HG03025 (cell line): ENCODE results near the gene COL4A1.

Experiments used
- ATAC-seq: cut with Tn5 transposase; IDR thresholded peaks from one replicate; pipeline ENCODE4 v1.9.1; 2021; ENCODE audit warnings: mild to moderate bottlenecking, moderate library complexity; ENCODE audit not compliant: unreplicated experiment, low FRiP score

COL4A1 gene

GRCh38 chr13:110280231-110280813, 26.6 kb downstream of the COL4A1 start:
- no peak for ATAC-seq

GRCh38 chr13:110279684-110280083, 27.3 kb downstream of the COL4A1 start:
- ATAC-seq: no peak

GRCh38 chr13:110278859-110279258, 28.1 kb downstream of the COL4A1 start:
- no peak for ATAC-seq

DNA sequence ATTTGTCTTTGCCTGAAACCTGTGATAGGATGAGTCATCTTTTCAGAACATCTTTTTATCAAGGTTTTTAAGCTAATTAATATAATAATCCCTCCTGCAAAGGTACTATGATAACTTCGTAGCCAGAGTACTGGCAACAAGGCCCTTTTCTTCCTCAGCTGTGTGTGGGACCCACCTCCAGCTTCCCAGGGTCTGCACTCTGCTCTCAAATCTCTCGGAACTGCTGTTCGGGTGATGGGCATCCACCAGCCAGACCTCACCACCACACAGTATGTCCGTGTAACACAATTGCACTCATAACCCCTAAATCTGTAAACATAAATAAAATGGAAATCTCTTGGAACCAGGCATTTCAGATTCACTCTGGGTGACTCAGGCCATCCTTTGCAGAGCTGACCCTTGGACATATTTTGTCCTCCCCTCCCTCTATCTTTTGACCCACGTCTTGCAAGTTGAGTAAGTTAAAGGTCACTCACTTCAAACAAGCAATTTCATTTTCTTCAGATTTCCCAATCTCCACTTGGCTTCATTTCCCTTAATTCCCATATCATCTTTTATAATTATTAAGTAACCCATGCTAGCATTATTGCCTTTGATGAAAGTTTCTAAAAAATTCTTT, 29.5 kb downstream of the COL4A1 start:
- ATAC-seq: no peak

DNA sequence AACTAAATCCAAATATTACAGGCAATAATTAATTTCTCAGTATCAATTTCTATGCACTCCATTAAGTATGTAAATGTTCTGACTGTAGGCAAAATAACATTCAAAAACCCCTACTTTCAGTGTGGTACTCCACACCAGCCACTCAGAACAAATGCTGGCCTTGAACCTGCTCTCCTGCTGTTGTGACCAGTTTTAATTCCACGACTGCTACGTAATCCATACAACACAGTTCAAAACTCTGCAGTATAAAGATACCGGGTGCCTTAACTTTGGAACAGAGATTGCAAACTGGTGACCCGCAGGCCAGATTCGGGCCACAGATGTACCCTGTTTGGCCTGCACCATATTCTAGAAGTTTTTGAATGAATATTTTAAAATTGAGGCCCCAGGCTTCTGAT, 30.4 kb downstream of the COL4A1 start:
- ATAC-seq: no peak

DNA sequence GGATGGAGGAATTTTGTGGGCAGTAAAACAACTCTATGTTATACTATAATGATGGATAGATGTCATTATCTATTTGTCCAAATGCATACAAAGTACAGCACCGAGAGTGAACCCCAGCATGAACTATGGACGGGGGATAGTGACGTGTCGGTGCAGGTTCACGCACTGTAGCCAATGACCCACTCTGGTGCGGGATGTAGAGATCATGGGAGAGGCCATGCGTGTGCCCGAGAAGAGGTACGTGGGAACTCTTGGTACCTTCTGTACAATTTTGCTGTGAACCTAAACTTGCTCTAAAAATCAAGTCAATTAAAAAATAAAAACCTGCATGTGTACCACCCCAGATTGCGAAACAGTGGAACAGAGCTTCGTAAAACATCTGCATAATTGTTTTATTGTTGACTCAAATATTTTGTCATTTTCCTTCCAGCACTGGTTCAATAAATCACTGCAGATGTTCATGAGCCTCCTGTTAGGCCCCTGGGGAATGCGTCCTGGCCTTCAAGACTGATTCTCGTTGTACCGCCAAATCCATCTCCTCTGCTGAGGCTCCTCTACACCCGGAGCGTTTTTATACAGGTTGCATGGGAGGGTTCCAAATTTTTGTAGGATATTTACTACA, 30.9 kb downstream of the COL4A1 start:
- ATAC-seq: no peak

DNA sequence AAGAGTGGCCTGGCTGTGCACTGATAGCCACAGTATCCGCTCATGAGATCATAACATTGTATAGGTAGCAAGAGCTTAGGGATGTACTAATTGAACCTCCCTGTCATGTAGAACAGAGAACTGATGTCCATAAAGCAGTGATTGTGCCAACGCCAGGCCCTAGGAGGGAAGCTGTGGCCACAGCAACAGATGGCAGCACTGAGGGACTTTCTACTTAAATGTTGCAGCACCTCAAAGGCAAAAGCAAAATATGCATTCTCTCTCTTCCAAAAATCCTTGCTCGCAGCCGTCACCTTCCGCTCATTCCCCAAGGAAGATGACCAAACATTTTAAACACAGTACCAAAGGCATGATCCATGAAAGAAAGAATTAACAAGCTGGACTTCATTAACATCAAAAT, 32.3 kb downstream of the COL4A1 start:
- no peak for ATAC-seq

DNA sequence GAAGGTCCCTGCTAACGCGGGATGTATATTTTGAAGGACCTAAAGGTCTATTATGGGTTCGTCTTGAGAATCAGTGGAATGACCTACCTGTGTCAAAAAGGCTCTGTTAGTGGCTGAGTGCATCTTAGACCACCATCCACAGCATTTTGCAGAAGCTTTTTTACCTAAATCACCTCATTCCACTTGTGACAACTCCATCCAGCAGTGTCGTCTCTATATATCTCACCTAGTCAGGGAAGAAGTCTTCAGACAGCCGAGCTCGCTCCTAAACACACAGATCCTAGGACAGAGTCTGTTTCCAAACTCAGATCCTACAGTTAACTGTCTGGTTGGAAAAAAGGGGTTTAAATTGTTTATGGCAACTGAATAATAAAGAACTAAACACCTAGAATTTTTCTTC, 33.7 kb downstream of the COL4A1 start:
- no peak for ATAC-seq

DNA sequence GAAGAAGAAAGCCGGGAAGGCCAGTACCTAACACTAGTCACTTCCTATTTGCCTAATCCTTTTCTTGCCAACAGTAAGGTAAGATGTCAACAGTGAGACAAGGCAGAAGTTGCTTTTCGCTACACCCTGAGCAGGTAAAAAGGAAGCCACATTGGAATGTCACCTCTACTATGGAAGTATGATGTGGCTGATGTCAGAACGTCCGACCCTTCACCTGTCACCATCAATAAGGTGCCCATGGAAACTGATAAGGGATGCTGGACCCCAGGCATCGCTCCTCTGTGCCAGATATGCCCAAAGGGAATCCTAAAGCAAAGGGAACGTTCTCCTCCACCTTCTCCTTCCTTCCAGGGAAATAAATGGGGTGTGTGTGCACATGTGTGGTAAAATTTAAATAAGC, 34.3 kb downstream of the COL4A1 start:
- ATAC-seq: no peak

GRCh38 chr13:110272227-110272626, 34.7 kb downstream of the COL4A1 start:
- no peak for ATAC-seq

- ATAC-seq: no peak
These were observed 35.6 kb downstream of the COL4A1 start for GRCh38 chr13:110271313-110271712.

DNA sequence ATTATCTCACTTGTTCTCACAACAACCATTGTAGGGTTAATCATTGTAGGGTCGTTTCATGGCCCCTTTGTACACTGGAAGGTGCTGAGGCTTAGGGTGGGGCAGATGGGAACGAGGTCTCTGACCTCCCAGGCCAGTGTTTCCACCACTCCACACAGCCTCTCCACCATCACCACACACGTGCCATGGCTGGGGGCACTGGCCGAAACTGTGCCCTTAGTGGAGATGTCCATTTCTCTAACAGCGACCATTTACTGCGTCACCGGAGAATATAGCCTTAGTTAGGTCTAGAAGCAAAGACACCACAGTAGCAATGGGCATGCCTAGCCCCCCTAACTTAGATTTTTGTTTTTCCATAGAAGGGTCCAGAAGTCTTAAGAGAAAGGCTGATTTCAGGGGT, 36.5 kb downstream of the COL4A1 start:
- no peak for ATAC-seq

DNA sequence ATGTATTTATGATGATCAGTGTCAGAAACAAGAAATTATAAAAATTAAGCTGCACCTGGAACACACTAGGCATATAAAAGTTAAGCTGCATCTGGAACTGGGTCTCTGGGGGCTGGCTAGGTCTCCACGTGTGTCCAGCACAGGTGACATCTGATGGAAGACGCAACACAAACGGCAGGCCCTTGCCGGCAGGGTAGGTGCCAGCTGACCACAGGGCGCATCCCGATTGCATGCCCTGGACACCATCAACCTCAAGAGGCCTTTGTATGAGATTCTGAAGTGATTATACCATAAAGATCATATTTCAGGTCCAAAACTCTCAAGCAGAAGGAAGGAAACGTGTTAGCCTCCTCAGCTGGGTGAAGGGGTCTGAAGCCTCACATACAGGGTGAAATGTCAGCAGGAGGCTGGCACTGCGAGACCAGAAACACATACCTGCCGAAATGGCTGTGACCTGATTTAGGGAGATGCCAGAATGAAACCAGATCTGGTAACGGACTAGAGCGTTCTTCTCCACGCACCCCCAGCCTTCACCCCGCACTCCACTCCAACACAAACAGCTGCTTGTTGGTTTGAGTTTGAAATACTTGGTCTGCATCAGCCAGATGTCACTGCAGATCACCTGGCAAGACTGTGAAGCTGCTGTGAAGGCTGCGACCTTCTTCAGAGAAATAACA, 37.3 kb downstream of the COL4A1 start:
- ATAC-seq: no peak

DNA sequence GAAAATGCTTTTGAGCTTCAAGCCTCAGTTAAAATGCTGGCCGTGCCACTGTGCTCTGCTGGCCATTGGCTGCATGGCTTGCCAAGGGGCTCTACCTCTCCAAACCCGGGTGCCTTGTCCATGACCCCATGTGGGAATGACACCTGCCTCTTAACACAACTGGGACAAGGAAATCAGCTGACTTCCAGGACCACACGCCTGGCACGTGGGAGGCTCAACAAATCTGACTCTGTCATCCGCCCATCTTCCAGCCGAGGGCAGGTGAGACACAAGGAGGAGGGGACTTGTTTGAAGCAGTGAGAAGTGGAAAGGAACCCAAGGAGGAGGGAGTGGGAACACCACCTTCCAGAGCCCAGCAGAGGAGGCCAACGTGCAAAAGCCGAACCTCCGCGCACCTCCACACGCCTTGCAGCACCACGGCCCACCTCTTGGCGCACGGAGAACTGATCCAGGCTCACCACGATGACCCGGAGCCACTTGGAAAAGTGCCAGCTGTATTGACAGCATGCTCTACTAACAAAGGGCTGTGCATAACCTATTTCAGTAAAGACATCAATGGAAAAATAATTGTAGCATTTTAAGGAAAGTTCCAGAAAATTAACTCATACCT, 38.3 kb downstream of the COL4A1 start:
- no peak for ATAC-seq

DNA sequence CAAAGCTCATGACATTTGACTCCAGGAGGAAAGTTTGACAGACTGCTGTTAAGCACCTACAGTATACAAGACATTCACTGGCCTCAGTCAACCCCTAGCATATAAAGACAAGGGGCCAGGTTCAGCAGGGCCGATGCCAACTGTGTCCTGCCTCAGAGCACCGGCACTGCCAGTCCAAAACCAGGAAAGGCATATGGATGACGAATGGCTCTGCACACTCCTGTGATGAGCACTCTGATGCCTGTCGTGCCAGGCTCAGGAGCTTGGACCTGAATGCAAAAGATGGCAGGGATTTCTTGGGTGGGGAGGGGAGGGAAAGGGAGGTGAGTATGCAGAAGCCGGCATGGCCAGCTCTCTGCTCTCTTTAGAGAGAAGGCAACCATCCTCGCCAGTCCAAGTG, 38.9 kb downstream of the COL4A1 start:
- no peak for ATAC-seq

DNA sequence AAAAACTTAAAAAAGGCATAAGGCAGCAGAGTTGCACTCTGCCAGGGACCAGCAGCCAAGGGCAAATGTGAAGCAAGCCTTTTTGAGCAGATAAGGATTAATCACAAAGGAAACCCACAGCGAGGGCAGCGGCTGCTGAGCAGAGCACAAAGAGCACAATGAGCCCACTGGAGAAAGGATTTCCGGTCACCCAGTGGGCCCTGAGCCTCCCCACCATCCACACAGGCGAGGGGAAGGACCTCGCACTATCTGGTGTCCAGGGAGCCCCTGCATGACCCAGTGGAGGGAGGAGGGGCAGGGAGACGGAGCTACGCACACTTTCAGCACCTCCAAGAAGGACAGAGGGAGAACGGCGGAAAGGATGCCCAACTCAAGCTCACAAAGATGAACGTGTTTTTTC, 40.0 kb downstream of the COL4A1 start:
- ATAC-seq: no peak

DNA sequence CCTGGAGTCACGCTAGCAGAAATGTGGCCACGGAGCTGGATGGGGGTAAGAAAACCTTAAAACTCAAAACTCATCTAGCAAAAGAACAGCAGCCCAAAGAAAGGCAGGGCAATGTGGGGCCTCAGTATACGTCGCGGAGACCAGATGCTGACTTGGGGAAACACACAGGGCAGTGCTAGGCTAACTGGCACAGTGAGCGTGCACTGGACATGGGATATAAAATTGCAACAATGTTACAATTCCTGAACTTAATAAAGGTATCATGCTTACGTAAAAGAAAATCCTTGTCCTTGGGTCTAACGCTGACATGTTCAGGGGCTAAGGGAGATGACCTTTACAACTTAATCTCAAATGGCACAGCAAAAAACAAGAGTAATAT, 40.5 kb downstream of the COL4A1 start:
- ATAC-seq: no peak

DNA sequence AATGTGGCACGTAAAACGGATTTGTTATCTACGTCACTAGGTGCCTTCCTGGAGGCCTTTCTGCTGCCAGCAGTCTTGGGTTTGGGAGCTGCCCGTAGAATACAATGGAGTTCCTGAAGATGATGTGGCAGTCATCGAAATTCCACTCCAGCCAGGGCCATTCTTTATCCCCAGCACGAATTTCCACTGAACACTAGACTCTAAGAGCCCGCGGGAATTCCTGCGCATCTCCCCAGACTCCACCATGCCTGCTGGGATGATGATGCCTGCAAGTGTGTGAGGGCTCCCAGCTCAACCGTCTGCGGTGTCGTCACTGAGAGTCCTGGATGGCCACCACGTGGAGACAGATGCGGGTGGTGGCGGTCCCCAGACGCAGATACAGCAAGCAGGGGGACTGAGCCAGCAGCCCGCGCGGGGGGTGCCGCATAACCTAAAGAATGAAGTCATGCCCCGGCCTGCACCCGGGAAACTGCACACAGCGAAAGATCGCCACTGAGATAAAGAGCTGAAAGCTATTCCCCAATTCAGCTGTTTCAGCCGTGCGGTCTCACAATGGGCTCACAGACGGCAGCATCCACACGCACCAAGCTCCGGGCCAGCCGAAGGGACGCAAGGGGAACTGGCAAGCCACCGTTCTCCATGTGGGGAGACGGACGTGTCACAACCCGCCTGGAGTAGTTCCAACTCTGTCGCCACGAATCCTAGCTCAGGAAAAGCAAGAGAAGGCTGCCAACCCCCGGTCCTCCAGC, 41.1 kb downstream of the COL4A1 start:
- no peak for ATAC-seq

DNA sequence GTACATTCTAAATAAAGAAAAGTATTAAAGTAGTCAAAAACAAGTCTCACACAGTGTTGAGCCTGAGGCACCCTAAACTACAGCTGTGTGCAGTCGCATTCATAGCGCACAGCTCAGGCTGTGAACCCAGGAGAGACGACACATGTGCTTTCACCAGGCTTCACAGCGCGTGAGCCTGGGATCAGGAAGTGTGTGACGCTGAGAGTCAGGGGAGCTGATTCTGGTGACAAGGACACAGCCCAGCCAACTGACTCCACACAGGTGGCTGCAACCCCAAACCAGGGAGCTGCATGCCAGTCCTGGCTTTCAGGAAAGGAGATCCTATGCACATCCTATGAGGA, 41.6 kb downstream of the COL4A1 start:
- ATAC-seq: no peak

- no peak for ATAC-seq
These were observed 42.2 kb downstream of the COL4A1 start for GRCh38 chr13:110264685-110265275.
